Mammary epithelial cell (primary cell): ENCODE measurements around the gene PTPRG.

Source experiments
- EZH2 ChIP-seq: IDR thresholded peaks from 2 replicates; pipeline ENCODE4 v1.6.1; 2012; ENCODE audit warnings: low read length, inconsistent platforms, borderline replicate concordance
- TF ChIP-seq, protein P1 (sequence below), 2 donors: IDR thresholded peaks in 1 of 2; conservative IDR thresholded peaks in 1 of 2; 2 replicates each; pipeline ENCODE4 v1.5.1; 2011 to 2012; ENCODE audit warnings: inconsistent platforms in 2 of 2, low read length in 2 of 2, mild to moderate bottlenecking in 2 of 2, control low read depth in 1 of 2, low read depth in 1 of 2; ENCODE audit not compliant: insufficient read depth in 1 of 2; ENCODE audit errors: extremely low read depth in 1 of 2

DNA sequence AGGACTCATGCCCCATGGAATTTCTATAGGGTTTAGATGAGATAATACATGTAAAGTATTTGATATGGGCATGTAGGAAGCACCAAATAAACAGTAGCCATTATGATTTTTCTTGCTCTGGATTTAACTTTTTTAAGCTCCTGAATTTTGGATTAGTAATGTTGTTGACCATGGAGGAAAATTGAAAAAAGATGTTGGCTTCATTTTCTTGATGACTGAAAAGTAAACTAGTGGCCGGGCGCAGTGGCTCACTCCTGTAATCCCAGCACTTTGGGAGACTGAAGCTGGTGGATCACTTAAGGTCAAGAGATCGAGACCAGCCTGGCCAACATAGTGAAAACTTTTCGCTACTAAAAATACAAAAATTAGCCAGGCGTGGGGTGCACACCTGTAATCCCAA lies 120.3 kb downstream of the PTPRG start:
- TF ChIP-seq, protein P1, sequence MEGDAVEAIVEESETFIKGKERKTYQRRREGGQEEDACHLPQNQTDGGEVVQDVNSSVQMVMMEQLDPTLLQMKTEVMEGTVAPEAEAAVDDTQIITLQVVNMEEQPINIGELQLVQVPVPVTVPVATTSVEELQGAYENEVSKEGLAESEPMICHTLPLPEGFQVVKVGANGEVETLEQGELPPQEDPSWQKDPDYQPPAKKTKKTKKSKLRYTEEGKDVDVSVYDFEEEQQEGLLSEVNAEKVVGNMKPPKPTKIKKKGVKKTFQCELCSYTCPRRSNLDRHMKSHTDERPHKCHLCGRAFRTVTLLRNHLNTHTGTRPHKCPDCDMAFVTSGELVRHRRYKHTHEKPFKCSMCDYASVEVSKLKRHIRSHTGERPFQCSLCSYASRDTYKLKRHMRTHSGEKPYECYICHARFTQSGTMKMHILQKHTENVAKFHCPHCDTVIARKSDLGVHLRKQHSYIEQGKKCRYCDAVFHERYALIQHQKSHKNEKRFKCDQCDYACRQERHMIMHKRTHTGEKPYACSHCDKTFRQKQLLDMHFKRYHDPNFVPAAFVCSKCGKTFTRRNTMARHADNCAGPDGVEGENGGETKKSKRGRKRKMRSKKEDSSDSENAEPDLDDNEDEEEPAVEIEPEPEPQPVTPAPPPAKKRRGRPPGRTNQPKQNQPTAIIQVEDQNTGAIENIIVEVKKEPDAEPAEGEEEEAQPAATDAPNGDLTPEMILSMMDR (conservative IDR thresholded peaks at IDR 0.05 in 1 of 2, IDR thresholded peaks at IDR 0.05 in 1 of 2; ENCODE audit: extremely low read depth in 1 of 2, insufficient read depth in 1 of 2, low read depth in 1 of 2, low read length in 2 of 2) = no peak
- no peak for TF ChIP-seq EZH2
